WERI-Rb-1 (cell line): ENCODE measurements around the gene TEX54.

Experiments
- DNase-seq: peaks from one replicate; pipeline ENCODE4 v3.0.0-alpha.2; 2020
- H3K27ac ChIP-seq: fragments of 250-450 bp; sonication (Bioruptor Pico); 2 replicates; pipeline ENCODE4 v1.5.1; 2020; ENCODE audit warnings: mild to moderate bottlenecking, moderate library complexity
- H3K27me3 ChIP-seq: fragments of 250-450 bp; sonication (Bioruptor Pico); 2 replicates; pipeline ENCODE4 v1.5.1; 2021; ENCODE audit warnings: mild to moderate bottlenecking, low read depth, moderate library complexity; ENCODE audit not compliant: insufficient read depth, severe bottlenecking
- H3K36me3 ChIP-seq: fragments of 250-450 bp; sonication (Bioruptor Pico); 2 replicates; pipeline ENCODE4 v1.5.1; 2020; ENCODE audit warnings: mild to moderate bottlenecking, moderate library complexity
- H3K4me3 ChIP-seq: 2 replicates; pipeline ENCODE4 v1.5.1; 2011; ENCODE audit warnings: low read depth, mild to moderate bottlenecking, control low read depth, low read length
- H3K9me3 ChIP-seq: fragments of 250-450 bp; sonication (Bioruptor Pico); 2 replicates; pipeline ENCODE4 v1.5.1; 2021; ENCODE audit warnings: mild to moderate bottlenecking, moderate library complexity; ENCODE audit not compliant: severe bottlenecking
- CTCF ChIP-seq: IDR thresholded peaks from 2 replicates; pipeline ENCODE4 v1.5.1; 2011; ENCODE audit warnings: low read depth, mild to moderate bottlenecking, control low read depth, inconsistent platforms, low read length

Gene TEX54

GRCh38 chr11:62856333-62856895 lies 23.8 kb upstream of the TEX54 start:
- Histone ChIP-seq H3K9me3 (no peaks in the 10 kb centered on the region), H3K27ac (peak overlapping the region; percentile 92), H3K4me3 (peak overlapping the region; percentile 91), H3K27me3 (no peaks in the 10 kb centered on the region), H3K36me3 (peaks cover 55% of the 10 kb centered on the region)
- DNase-seq = no peak
- TF ChIP-seq CTCF = no peak

GRCh38 chr11:62855571-62856332 lies 23.1 kb upstream of the TEX54 start:
- TF ChIP-seq CTCF = no peak
- Histone ChIP-seq H3K27me3 (no peaks in the 10 kb centered on the region), H3K27ac (peak overlapping the region; percentile 92), H3K4me3 (peak overlapping the region; percentile 91), H3K36me3 (peaks cover 57% of the 10 kb centered on the region), H3K9me3 (no peaks in the 10 kb centered on the region)
- peak; percentile 98 for DNase-seq

- Histone ChIP-seq H3K4me3 (peak overlapping the region; percentile 91), H3K27me3 (no peaks in the 10 kb centered on the region), H3K27ac (peak overlapping the region; percentile 92), H3K36me3 (peaks cover 57% of the 10 kb centered on the region), H3K9me3 (no peaks in the 10 kb centered on the region)
- no peak for DNase-seq
- no peak for TF ChIP-seq CTCF
Measured at GRCh38 chr11:62854825-62855570, 22.4 kb upstream of the TEX54 start.

GRCh38 chr11:62854013-62854824 lies 21.6 kb upstream of the TEX54 start:
- DNase-seq = no peak

More at GRCh38 chr11:62854013-62854824, 21.6 kb upstream of the TEX54 start:
- Histone ChIP-seq H3K36me3 (peaks cover 49% of the 10 kb centered on the region), H3K9me3 (no peaks in the 10 kb centered on the region), H3K4me3 (peak overlapping the region; percentile 91), H3K27ac (peak overlapping the region; percentile 92), H3K27me3 (no peaks in the 10 kb centered on the region)
- no peak for TF ChIP-seq CTCF
